Measurements from ENCODE around the gene IRS2.
"Not testable (repeated sequence)": the region's sequence is repeated elsewhere in the genome, so short reads cannot be mapped to it uniquely, and the experiment has no call there.

The IRS2 gene

GRCh38 chr13:109733550-109733949, 52.8 kb downstream of the IRS2 start:
- DNase-seq: no peak

GRCh38 chr13:109732470-109733170, 53.8 kb downstream of the IRS2 start:
- DNase-seq: not testable (repeated sequence)

GRCh38 chr13:109730812-109731335, 55.5 kb downstream of the IRS2 start:
- DNase-seq: no peak

DNA sequence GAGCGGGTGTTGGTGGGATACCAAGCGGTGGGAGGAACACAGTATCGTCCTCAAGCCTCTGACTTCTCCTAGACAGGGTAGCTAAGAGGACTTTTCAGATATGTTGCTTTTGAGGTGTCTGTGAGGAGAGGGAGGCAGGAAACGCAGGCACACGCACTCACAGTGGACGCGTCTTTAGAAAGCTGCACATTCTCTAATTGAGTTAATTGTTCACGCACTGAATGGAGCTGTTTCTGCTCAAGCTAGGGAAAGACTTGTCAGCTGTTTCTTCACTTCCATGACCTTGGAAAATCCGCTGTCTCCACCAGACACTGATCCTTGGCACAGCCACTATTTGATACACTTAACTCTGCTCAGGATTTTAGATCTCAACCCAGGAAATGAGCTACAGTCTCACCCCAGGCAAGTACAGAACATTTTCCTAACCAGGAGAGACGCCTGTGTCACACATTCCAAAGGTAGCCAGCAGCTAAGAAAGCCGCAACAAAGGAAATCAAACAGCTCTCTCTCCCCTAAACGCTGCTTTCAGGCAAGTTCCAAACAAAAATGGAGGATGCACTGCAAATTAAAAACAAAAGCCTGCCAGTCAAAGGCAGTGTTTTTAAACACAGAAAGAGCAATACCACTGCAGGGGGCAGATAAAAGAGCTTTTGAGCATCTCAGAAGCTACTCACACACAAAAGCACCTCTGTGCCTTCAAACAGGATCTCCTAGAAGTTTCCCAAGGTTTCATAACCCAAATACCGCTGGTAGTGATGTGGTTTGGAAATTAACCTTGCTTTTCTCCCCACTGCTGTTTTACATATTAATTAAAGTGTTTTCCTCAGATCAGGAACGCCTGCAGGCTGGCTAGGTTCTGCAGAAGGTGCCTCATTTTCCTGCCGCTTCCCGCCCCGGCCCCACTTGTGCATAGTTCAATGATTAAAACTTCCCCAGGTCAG, 57.3 kb downstream of the IRS2 start:
- DNase-seq: peak in 1 of 56 donors; percentile 8

GRCh38 chr13:109728061-109728460, 58.3 kb downstream of the IRS2 start:
- no peak for DNase-seq

- DNase-seq: no peak
Measured at GRCh38 chr13:109727251-109727650, 59.1 kb downstream of the IRS2 start.

GRCh38 chr13:109725995-109726637, 60.3 kb downstream of the IRS2 start:
- DNase-seq: no peak

DNA sequence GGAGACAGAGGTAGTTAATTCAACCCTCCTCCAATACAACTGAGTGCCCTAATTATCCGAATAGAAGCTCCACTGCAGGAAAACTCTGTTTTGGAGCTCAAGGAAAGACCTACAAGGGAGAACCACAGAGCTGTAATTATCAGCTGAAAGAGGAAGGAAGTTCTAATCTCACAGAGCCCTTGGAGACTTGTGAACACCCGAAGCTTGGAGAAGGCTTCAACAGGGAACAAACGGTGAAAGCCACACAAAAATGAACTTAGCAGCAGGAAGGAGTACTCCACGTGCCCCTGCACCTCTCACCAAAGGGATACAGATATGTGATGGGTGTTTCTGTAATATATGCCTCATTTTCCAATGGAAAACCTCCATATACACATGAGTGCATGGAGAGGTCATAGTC, 61.1 kb downstream of the IRS2 start:
- DNase-seq: no peak

DNA sequence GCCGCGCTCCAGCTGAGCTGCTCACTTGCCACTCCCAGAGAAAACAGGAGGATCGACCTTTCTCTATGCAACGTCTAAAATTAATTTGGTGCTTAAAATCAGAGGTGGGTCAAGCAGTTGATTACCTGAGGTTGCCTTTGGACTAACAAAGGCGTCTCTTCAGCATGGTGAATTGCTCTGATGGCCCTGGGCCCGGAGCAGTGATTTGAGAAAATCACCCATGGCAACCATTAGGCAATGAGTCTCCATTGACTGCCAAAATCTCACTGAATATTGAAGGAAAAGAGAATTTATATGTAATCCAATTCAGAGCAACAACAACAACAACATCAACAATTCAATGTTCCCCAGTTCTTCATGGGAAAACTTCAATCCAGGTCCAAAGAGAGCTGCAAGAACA, 61.8 kb downstream of the IRS2 start:
- peak in 8 of 56 donors; percentile 11 to 49 (median 36) for DNase-seq

DNA sequence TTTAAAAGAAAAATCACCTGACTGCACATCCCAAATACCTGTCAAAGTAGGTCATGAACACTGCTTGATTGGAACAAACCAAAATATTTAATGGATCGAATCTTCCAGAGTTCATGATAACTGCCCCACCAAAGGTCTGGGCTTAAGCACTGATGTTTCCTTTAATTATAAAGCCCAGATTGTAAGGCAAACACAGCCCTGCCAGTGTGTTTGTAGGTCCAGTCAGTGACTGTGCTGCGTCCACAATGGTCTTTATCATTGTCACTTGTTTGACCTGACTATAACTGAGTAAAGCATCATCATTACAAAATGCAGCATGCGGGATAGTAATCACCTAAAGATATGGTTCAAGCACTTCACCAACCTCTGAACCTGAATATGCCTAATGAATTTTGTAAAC, 63.3 kb downstream of the IRS2 start:
- DNase-seq: no peak

DNA sequence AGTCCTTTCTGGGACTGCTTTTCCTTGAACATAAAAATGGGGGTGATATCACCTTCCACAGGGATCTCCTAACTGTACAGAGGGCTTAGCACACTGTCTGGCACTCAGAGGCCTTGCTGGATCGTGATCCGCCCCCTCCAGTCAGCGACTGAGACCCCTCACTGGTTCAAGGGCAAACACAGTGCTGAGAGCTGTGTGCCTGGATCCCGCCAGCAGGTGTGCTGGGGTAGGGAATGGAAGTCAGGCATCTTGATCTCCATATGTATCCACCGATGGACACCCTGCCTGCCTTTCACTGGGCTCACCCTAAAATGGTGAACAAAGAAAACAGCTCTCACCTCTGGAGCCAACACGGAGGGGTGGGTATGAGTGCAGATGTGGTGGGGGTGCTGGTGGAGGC, 64.3 kb downstream of the IRS2 start:
- no peak for DNase-seq

DNA sequence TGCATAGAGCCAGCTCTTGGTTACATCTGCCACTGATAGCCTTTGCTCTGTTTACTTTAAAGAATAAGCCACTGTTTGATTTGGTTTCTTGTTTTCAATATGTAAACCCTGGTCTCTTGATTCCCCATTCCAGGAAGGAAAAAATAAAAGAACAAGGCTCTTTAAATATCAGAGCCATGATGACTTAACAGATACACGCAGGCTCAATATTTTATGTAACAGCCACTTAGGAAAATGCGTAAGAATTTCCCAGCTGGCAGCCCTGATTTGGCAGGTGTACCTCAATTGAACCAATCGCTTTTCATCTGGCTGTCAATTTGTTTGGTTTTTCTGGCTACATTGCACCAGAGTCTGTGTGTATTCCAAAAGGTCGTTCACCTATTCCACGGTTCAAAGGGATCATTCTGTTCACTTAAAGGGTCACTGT, 65.6 kb downstream of the IRS2 start:
- no peak for DNase-seq

- no peak for DNase-seq
Measured at GRCh38 chr13:109719962-109720646, 66.3 kb downstream of the IRS2 start.

DNA sequence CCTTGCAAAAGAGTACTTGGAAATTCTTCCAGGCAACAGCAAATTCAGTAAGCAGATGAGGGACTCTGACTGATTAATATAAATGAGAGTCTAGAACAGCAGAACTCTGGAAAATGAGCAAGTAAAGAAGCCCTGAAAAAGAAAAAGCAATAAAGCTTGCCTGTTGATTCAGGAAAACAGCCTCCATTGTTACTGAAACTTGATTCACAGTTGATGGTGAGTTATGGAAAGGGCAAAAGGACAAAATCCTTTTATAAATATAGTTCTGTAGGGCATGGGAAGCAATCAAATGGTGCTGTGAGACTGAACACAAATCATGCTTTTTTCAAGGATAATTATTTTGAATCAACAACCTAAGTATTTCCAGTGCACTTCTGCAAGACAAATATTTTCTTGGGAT, 67.7 kb downstream of the IRS2 start:
- no peak for DNase-seq

DNA sequence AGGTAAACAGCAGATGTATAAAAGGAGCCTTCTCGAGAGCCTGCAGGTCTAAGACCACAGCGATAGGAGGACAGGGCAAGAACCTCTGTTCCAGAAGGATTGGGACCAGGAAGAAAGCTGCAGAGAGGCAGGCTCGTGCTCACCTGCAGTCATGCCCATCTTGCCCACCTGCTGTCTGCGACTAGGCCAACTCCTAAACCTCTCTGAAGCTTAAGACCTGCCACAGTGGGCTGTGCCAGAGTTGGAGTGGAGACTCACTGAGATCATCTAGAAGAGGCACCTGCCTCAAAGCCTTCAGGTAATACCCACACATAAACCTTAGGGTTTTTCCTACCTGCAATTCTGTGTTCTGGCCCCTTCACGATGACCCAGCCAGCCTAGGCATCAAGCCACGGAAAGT, 68.7 kb downstream of the IRS2 start:
- DNase-seq: no peak

DNA sequence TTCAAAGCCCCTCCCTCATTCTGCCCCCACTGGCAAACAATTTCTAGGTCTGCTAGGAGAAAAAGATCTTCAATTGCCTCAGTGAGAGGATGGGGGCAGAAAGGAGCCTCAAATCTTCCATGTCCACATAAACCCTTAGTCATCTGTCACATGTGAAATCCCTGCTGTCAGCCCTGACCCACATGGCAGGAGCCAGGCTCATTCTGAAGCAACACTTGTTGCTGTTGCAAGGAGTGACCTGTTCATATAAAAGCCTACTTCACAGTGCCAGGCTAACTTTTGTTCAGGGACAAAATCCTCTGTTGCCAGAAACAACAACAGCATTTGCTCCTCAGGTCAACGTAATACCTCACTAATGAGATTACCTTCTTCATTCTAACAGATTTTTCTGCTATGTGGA, 70.5 kb downstream of the IRS2 start:
- peak in 2 of 56 donors; percentile 13 to 23 for DNase-seq

- DNase-seq: no peak
Measured at GRCh38 chr13:109713681-109714080, 72.7 kb downstream of the IRS2 start.

GRCh38 chr13:109712124-109712722, 74.2 kb downstream of the IRS2 start:
- no peak for DNase-seq

GRCh38 chr13:109707742-109708617, 78.4 kb downstream of the IRS2 start:
- DNase-seq: no peak

Data from nucleus accumbens (tissue), 56 donors.